Measurements from ENCODE around the gene OTUD3. TPM values are rescaled to one million over a fixed set of nuclear protein-coding genes. Genes with fewer than 3 reads are reported as not detected.
"Not testable (repeated sequence)": the region's sequence is repeated elsewhere in the genome, so short reads cannot be mapped to it uniquely, and the experiment has no call there.

Gene OTUD3
- total and polyA plus RNA-seq, 2 experiments from 2014 or later = 1.3 to 5.6 TPM

- peaks cover 5% of the 10 kb centered on the region for H3K4me1 ChIP-seq (ENCODE audit: low read depth)
- TF ChIP-seq CTCF (IDR thresholded peaks at IDR 0.05; ENCODE audit: low read depth, low read length) = no peak
- no peak overlapping the region for H3K4me3 ChIP-seq
- H3K36me3 ChIP-seq = no peaks in the 10 kb centered on the region
- H3K27me3 ChIP-seq = no peaks in the 10 kb centered on the region
- H3K9me3 ChIP-seq (ENCODE audit: low read depth) = no peaks in the 10 kb centered on the region
- DNase-seq (ENCODE audit: low read depth in 1 of 2, low spot score in 1 of 2) = no peak
- H3K27ac ChIP-seq = no peak overlapping the region
Observed at GRCh38 chr1:19879661-19880060, 2.5 kb upstream of the OTUD3 start.

GRCh38 chr1:19880841-19881240 lies 1.4 kb upstream of the OTUD3 start:
- not testable (repeated sequence) for H3K36me3 ChIP-seq; H3K9me3 ChIP-seq (ENCODE audit: low read depth); H3K27me3 ChIP-seq; H3K4me1 ChIP-seq (ENCODE audit: low read depth); H3K27ac ChIP-seq; DNase-seq (ENCODE audit: low read depth in 1 of 2, low spot score in 1 of 2); H3K4me3 ChIP-seq

- DNase-seq (ENCODE audit: low read depth in 1 of 2, low spot score in 1 of 2) = no peak
- H3K36me3 ChIP-seq = no peaks in the 10 kb centered on the region
- H3K4me3 ChIP-seq = no peak overlapping the region
- no peaks in the 10 kb centered on the region for H3K27me3 ChIP-seq
- no peak overlapping the region for H3K27ac ChIP-seq
- no peak for TF ChIP-seq CTCF (IDR thresholded peaks at IDR 0.05; ENCODE audit: low read depth, low read length)
- peaks cover 5% of the 10 kb centered on the region for H3K4me1 ChIP-seq (ENCODE audit: low read depth)
- no peaks in the 10 kb centered on the region for H3K9me3 ChIP-seq (ENCODE audit: low read depth)
Observed at GRCh38 chr1:19884312-19884711, 2.1 kb downstream of the OTUD3 start.

- H3K27me3 ChIP-seq = no peaks in the 10 kb centered on the region
- H3K9me3 ChIP-seq (ENCODE audit: low read depth) = no peaks in the 10 kb centered on the region
- no peak for TF ChIP-seq CTCF (IDR thresholded peaks at IDR 0.05; ENCODE audit: low read depth, low read length)
- H3K27ac ChIP-seq = no peak overlapping the region
- H3K36me3 ChIP-seq = peaks cover 3% of the 10 kb centered on the region
- no peak overlapping the region for H3K4me3 ChIP-seq
- H3K4me1 ChIP-seq (ENCODE audit: low read depth) = peaks cover 5% of the 10 kb centered on the region
- DNase-seq (ENCODE audit: low read depth in 1 of 2, low spot score in 1 of 2) = no peak
Observed at GRCh38 chr1:19885821-19886220, 3.6 kb downstream of the OTUD3 start.

- H3K4me1 ChIP-seq (ENCODE audit: low read depth) = peaks cover 2% of the 10 kb centered on the region
- DNase-seq (ENCODE audit: low read depth in 1 of 2, low spot score in 1 of 2) = no peak
- H3K27ac ChIP-seq = no peak overlapping the region
- H3K27me3 ChIP-seq = no peaks in the 10 kb centered on the region
- H3K36me3 ChIP-seq = peaks cover 12% of the 10 kb centered on the region
- no peak for TF ChIP-seq CTCF (IDR thresholded peaks at IDR 0.05; ENCODE audit: low read depth, low read length)
- no peak overlapping the region for H3K4me3 ChIP-seq
- no peaks in the 10 kb centered on the region for H3K9me3 ChIP-seq (ENCODE audit: low read depth)
Observed at GRCh38 chr1:19888112-19888511, 5.9 kb downstream of the OTUD3 start.

GRCh38 chr1:19889656-19890055 lies 7.5 kb downstream of the OTUD3 start:
- Histone ChIP-seq H3K36me3 (peaks cover 23% of the 10 kb centered on the region), H3K27ac (no peak overlapping the region), H3K4me1 (ENCODE audit: low read depth) (no peaks in the 10 kb centered on the region), H3K27me3 (no peaks in the 10 kb centered on the region), H3K9me3 (ENCODE audit: low read depth) (no peaks in the 10 kb centered on the region), H3K4me3 (no peak overlapping the region)
- TF ChIP-seq CTCF (IDR thresholded peaks at IDR 0.05; ENCODE audit: low read depth, low read length) = no peak
- DNase-seq (ENCODE audit: low read depth in 1 of 2, low spot score in 1 of 2) = no peak

All from cardiac muscle cell (in vitro differentiated cells and primary cell).